Trophoblast cell (in vitro differentiated cells and primary cell): ENCODE data around the gene NOS1AP.

Experiments
- DNase-seq, 2 donors: peaks; one replicate each; pipeline ENCODE4 v3.0.0-alpha.2; 2016
- H2AFZ ChIP-seq: 2 replicates; pipeline ENCODE4 v1.6.1; 2013; ENCODE audit warnings: low read length, moderate library complexity, mild to moderate bottlenecking; ENCODE audit not compliant: insufficient read depth, poor library complexity
- H2AK5ac ChIP-seq: 2 replicates; pipeline ENCODE4 v1.6.1; 2013; ENCODE audit warnings: mild to moderate bottlenecking, low read length
- H2BK120ac ChIP-seq: 2 replicates; pipeline ENCODE4 v1.6.1; 2013; ENCODE audit warnings: low read length, mild to moderate bottlenecking, moderate library complexity; ENCODE audit not compliant: insufficient read depth, poor library complexity
- H2BK12ac ChIP-seq: 2 replicates; pipeline ENCODE4 v1.6.1; 2013; ENCODE audit warnings: mild to moderate bottlenecking, low read length, moderate library complexity
- H2BK5ac ChIP-seq: 2 replicates; pipeline ENCODE4 v1.6.1; 2013; ENCODE audit warnings: low read length, low read depth, moderate library complexity, mild to moderate bottlenecking; ENCODE audit not compliant: poor library complexity
- H3K14ac ChIP-seq: 2 replicates; pipeline ENCODE4 v1.6.1; 2013; ENCODE audit warnings: mild to moderate bottlenecking, low read length
- H3K18ac ChIP-seq: 2 replicates; pipeline ENCODE4 v1.6.1; 2013; ENCODE audit warnings: mild to moderate bottlenecking, low read length
- H3K23ac ChIP-seq: 2 replicates; pipeline ENCODE4 v1.6.1; 2013; ENCODE audit warnings: low read length
- H3K27ac ChIP-seq: 2 replicates; pipeline ENCODE4 v1.5.1; 2013; ENCODE audit warnings: low read depth, mild to moderate bottlenecking, inconsistent platforms, low read length, moderate library complexity
- H3K27me3 ChIP-seq: 2 replicates; pipeline ENCODE4 v1.6.1; 2013; ENCODE audit warnings: inconsistent platforms, mild to moderate bottlenecking, low read length, moderate library complexity; ENCODE audit not compliant: insufficient read depth
- H3K36me3 ChIP-seq, 2 experiments: 1 replicate in 1 of 2; 2 replicates in 1 of 2; pipeline ENCODE4 v1.6.1; 2013; ENCODE audit warnings: low read length in 2 of 2, mild to moderate bottlenecking in 2 of 2, moderate library complexity in 1 of 2; ENCODE audit not compliant: insufficient read depth in 2 of 2, control insufficient read depth in 1 of 2
- H3K4ac ChIP-seq: 2 replicates; pipeline ENCODE4 v1.6.1; 2013; ENCODE audit warnings: low read depth, mild to moderate bottlenecking, low read length, moderate library complexity
- H3K4me1 ChIP-seq, 2 experiments: 1 replicate in 1 of 2; 2 replicates in 1 of 2; pipeline ENCODE4 v1.6.1; 2013; ENCODE audit warnings: low read length in 2 of 2, mild to moderate bottlenecking in 2 of 2, moderate library complexity in 1 of 2; ENCODE audit not compliant: insufficient read depth in 2 of 2, control insufficient read depth in 1 of 2
- H3K4me2 ChIP-seq: 2 replicates; pipeline ENCODE4 v1.6.1; 2013; ENCODE audit warnings: inconsistent platforms, mild to moderate bottlenecking, low read length, moderate library complexity
- H3K4me3 ChIP-seq: 2 replicates; pipeline ENCODE4 v1.5.1; 2013; ENCODE audit warnings: mild to moderate bottlenecking, low read depth, low read length, inconsistent platforms
- H3K79me1 ChIP-seq: one replicate; pipeline ENCODE4 v1.6.1; 2013; ENCODE audit warnings: low read length
- H3K79me2 ChIP-seq: 2 replicates; pipeline ENCODE4 v1.6.1; 2013; ENCODE audit warnings: low read length, mild to moderate bottlenecking; ENCODE audit not compliant: control insufficient read depth, insufficient read depth, poor library complexity
- H3K9ac ChIP-seq: 2 replicates; pipeline ENCODE4 v1.6.1; 2013; ENCODE audit warnings: mild to moderate bottlenecking, low read length
- H3K9me3 ChIP-seq: 2 replicates; pipeline ENCODE4 v1.6.1; 2013; ENCODE audit warnings: low read depth, mild to moderate bottlenecking, control low read depth, inconsistent platforms, low read length; ENCODE audit not compliant: insufficient read depth
- H4K12ac ChIP-seq: 2 replicates; pipeline ENCODE4 v1.6.1; 2013; ENCODE audit warnings: low read depth, mild to moderate bottlenecking, low read length, moderate library complexity
- H4K8ac ChIP-seq: 2 replicates; pipeline ENCODE4 v1.6.1; 2013; ENCODE audit warnings: low read depth, mild to moderate bottlenecking, low read length, moderate library complexity
- H4K91ac ChIP-seq: one replicate; pipeline ENCODE4 v1.6.1; 2013; ENCODE audit warnings: low read depth, mild to moderate bottlenecking, low read length, moderate library complexity
- WGBS: extraction: QIAGEN DNeasy Blood & Tissue Kit; methylation state at CpG from one replicate; pipeline ENCODE4 v1.1.7; 2013; ENCODE audit warnings: missing lambda C conversion rate; ENCODE audit not compliant: insufficient read length, insufficient coverage; ENCODE audit errors: extremely low coverage; 5-methylcytosine and 5-hydroxymethylcytosine counted together

The NOS1AP gene

DNA sequence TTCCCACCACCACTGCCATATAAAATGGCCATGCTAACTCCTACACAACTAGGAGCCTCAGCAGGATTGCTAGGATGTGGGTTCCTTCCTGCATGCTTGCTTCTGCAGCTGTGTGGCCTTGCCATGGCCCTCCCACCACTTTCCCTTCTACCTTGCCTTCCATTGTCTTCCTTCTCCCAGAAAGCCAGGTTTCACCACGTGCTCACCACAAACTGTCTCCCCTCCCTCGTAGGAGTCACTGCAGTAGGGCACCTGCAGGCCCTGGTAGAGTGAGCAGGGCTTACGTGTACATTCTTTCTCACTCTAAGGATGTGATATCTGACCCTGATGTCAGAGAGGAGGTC lies 315.8 kb downstream of the NOS1AP start:
- Histone ChIP-seq H4K12ac (no peak overlapping the region), H3K27me3 (no peaks in the 10 kb centered on the region), H2AFZ (no peak overlapping the region), H3K36me3 (peaks cover 0 to 6% of the 10 kb centered on the region in 2 experiments), H2AK5ac (no peak overlapping the region), H2BK120ac (no peak overlapping the region), H4K91ac (no peak overlapping the region), H3K9ac (no peak overlapping the region), H3K14ac (no peak overlapping the region), H3K4me2 (no peak overlapping the region), H3K9me3 (no peaks in the 10 kb centered on the region), H4K8ac (no peak overlapping the region), H2BK5ac (no peak overlapping the region), H3K23ac (no peak overlapping the region), H3K4ac (no peak overlapping the region), H3K4me3 (no peak overlapping the region), H3K4me1 (no peaks in the 10 kb centered on the region), H3K79me1 (no peaks in the 10 kb centered on the region), H3K27ac (no peak overlapping the region), H3K79me2 (no peaks in the 10 kb centered on the region), H2BK12ac (no peak overlapping the region), H3K18ac (no peak overlapping the region)
- DNase-seq, result no peak
- no CpG with 5 or more reads among the region's 3 CpGs for WGBS

- no peak overlapping the region for H3K23ac ChIP-seq
- H4K91ac ChIP-seq, result no peak overlapping the region
- no peak overlapping the region for H3K4me2 ChIP-seq
- H3K9ac ChIP-seq, result no peak overlapping the region
- H3K4me1 ChIP-seq, result no peaks in the 10 kb centered on the region
- H3K18ac ChIP-seq, result no peak overlapping the region
- H2AK5ac ChIP-seq, result no peak overlapping the region
- H3K14ac ChIP-seq, result no peak overlapping the region
- no peak overlapping the region for H2BK12ac ChIP-seq
- no peak overlapping the region for H2BK5ac ChIP-seq
- H3K27me3 ChIP-seq, result no peaks in the 10 kb centered on the region
- DNase-seq, result no peak
- H2AFZ ChIP-seq, result no peak overlapping the region
- no peak overlapping the region for H3K4me3 ChIP-seq
- H4K8ac ChIP-seq, result no peak overlapping the region
- no peaks in the 10 kb centered on the region for H3K79me1 ChIP-seq
- H2BK120ac ChIP-seq, result no peak overlapping the region
- H3K79me2 ChIP-seq, result no peaks in the 10 kb centered on the region
- no peaks in the 10 kb centered on the region for H3K9me3 ChIP-seq
- H3K27ac ChIP-seq, result no peak overlapping the region
- no peak overlapping the region for H4K12ac ChIP-seq
- H3K4ac ChIP-seq, result no peak overlapping the region
- WGBS, result no CpG with 5 or more reads among the region's 3 CpGs
- H3K36me3 ChIP-seq, result peaks cover 0 to 6% of the 10 kb centered on the region in 2 experiments
These were observed 316.2 kb downstream of the NOS1AP start for GRCh38 chr1:162385702-162386101.

GRCh38 chr1:162386292-162387225 lies 317.1 kb downstream of the NOS1AP start:
- H4K8ac ChIP-seq, result no peak overlapping the region
- no peak for DNase-seq
- H3K27ac ChIP-seq, result no peak overlapping the region
- no peaks in the 10 kb centered on the region for H3K79me2 ChIP-seq
- H4K91ac ChIP-seq, result no peak overlapping the region
- peaks cover 0 to 6% of the 10 kb centered on the region in 2 experiments for H3K36me3 ChIP-seq
- no peaks in the 10 kb centered on the region for H3K4me1 ChIP-seq
- H3K9ac ChIP-seq, result no peak overlapping the region
- WGBS, result no CpG with 5 or more reads among the region's 8 CpGs
- no peaks in the 10 kb centered on the region for H3K79me1 ChIP-seq
- no peak overlapping the region for H2BK12ac ChIP-seq
- no peak overlapping the region for H3K14ac ChIP-seq
- H3K18ac ChIP-seq, result no peak overlapping the region
- no peak overlapping the region for H4K12ac ChIP-seq
- H3K27me3 ChIP-seq, result no peaks in the 10 kb centered on the region
- no peaks in the 10 kb centered on the region for H3K9me3 ChIP-seq
- no peak overlapping the region for H3K4me2 ChIP-seq
- no peak overlapping the region for H3K23ac ChIP-seq
- no peak overlapping the region for H2AFZ ChIP-seq
- H3K4ac ChIP-seq, result no peak overlapping the region
- H3K4me3 ChIP-seq, result no peak overlapping the region
- no peak overlapping the region for H2AK5ac ChIP-seq
- H2BK120ac ChIP-seq, result no peak overlapping the region
- H2BK5ac ChIP-seq, result no peak overlapping the region

GRCh38 chr1:162387226-162388082 lies 318.0 kb downstream of the NOS1AP start:
- Histone ChIP-seq H3K79me2 (no peaks in the 10 kb centered on the region), H2AK5ac (no peak overlapping the region), H3K18ac (no peak overlapping the region), H3K27ac (no peak overlapping the region), H2BK12ac (no peak overlapping the region), H3K23ac (no peak overlapping the region), H4K91ac (no peak overlapping the region), H3K4me2 (no peak overlapping the region), H4K8ac (no peak overlapping the region), H3K4ac (no peak overlapping the region), H3K27me3 (no peaks in the 10 kb centered on the region), H3K9ac (no peak overlapping the region), H3K4me1 (no peaks in the 10 kb centered on the region), H2AFZ (no peak overlapping the region), H2BK5ac (no peak overlapping the region), H3K14ac (no peak overlapping the region), H3K36me3 (peaks cover 0 to 4% of the 10 kb centered on the region in 2 experiments), H3K79me1 (no peaks in the 10 kb centered on the region), H3K4me3 (no peak overlapping the region), H2BK120ac (no peak overlapping the region), H3K9me3 (no peaks in the 10 kb centered on the region), H4K12ac (no peak overlapping the region)
- no peak for DNase-seq
- WGBS, result 100% methylated on average over 1 of the region's 20 CpGs
